NCI-H446 (cell line): ENCODE measurements around the gene EFHC2.

Experiments used
- DNase-seq, 2 experiments: peaks; one replicate each; lab custom pipeline; 2025; lab: John Stamatoyannopoulos, UW

Gene EFHC2

GRCh38 chrX:44152852-44153251 lies 190.6 kb downstream of the EFHC2 start:
- no peak for DNase-seq

- no peak for DNase-seq
These were observed 196.3 kb downstream of the EFHC2 start for GRCh38 chrX:44147130-44147529.

- DNase-seq = no peak
These were observed 199.1 kb downstream of the EFHC2 start for GRCh38 chrX:44144177-44144945.

- DNase-seq = no peak
These were observed 200.3 kb downstream of the EFHC2 start for GRCh38 chrX:44143061-44143602.

DNA sequence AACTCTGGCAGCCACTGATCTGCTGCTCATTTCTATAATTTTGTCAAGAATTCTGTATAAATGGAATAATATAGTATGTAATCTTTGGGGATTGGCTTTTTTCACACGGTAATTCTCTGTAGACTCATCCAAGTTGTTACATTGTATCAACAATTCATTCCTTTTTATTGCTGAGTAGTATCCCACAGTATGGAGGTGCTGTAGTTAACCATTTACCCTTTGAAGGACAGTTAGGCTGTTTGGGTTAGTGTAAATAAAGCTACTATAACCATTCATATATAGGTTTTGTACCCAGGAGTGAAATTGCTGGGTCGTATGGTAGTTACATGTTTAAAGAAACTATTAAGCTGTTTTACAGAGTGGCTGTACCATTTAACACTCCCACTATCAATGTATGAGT lies 213.3 kb downstream of the EFHC2 start:
- DNase-seq = no peak

DNA sequence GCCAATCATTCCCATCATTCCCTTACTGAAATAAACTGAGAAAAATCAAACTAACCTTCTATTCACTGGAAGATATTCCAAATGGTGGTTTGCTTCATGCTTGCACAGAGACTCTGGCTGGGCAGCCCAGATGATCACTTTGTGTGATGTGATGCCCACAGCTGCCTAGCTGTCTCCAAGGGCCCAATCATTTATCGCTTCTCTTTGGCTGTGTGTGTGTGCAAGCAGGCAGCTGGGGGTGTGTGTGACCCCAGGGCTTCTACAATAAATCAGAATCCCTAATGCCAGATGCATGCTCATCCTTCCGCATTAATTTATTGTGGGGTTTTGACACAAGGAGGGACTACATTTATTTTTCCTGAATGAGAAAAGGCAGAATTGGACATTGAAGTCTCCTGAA lies 230.1 kb downstream of the EFHC2 start:
- no peak for DNase-seq

- no peak for DNase-seq
These were observed 236.6 kb downstream of the EFHC2 start for GRCh38 chrX:44106864-44107263.

GRCh38 chrX:44105228-44105913 lies 238.1 kb downstream of the EFHC2 start:
- no peak for DNase-seq

DNA sequence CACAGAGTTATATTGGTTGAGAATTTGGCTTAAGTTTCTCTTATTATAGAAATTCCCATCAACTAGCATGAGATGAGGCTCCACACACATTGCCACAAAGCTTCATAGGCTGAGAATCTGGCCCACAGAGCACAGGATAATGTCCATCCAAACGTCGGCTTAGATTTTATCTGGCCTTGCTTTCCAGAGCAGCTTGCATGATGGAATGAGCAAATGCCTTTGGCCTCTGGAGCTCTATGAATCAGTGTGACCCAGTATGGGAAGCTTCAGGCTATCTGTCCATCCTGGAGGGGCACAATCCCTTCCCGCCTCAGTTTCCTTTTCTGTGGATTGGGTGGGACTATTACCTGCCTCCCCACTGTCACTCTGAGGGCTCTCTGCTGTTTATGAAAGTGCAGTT lies 238.8 kb downstream of the EFHC2 start:
- no peak for DNase-seq

GRCh38 chrX:44101281-44101680 lies 242.2 kb downstream of the EFHC2 start:
- DNase-seq = no peak

- DNase-seq = no peak
These were observed 244.1 kb downstream of the EFHC2 start for GRCh38 chrX:44099366-44099765.
